K562 treated with DMSO at 1 percent for 24 hours (cell line): ENCODE results near the gene KDM1B. TPM values are rescaled to one million over a fixed set of nuclear protein-coding genes. Genes with fewer than 3 reads are reported as not detected.

Experiments
- total RNA-seq: library from RNA; unstranded; fragments of 300-600 nt; gene quantifications from 2 replicates; pipeline ENCODE4 v1.2.3, GENCODE V29; 2022; ENCODE audit warnings: low read depth; ENCODE audit not compliant: insufficient read depth

The KDM1B gene
- total RNA-seq: 31.0 and 38.2 TPM in 2 replicates

GRCh38 chr6:18155150-18155863 is at the start of gene KDM1B:
KDM1B (plus strand) TSS chr6:18155422; CDS start chr6:18159896, 4,474 bp downstream.

GRCh38 chr6:18122128-18123093 is 32.8 kb upstream of the KDM1B start, which contains the start of gene NHLRC1:
NHLRC1 (minus strand) TSS chr6:18122677; CDS start chr6:18122606, 71 bp downstream.

GRCh38 chr6:18154507-18155149 is 594 bp upstream of the KDM1B start, which contains the start of gene TPMT:
TPMT (minus strand) TSS chr6:18155077; CDS start chr6:18149127, 5,950 bp downstream.

GRCh38 chr6:18264219-18264922 is 109.1 kb downstream of the KDM1B start, which contains the start of gene DEK:
DEK (minus strand) TSS chr6:18264530; CDS start chr6:18263987, 543 bp downstream.

Other genes with a start within 250 kb of the KDM1B start
- 25.2 and 25.7 TPM in 2 replicates for gene KIF13A, start 167.8 kb upstream of the KDM1B start, total RNA-seq
- not detected in 2 replicates for gene NHLRC1, start 32.7 kb upstream of the KDM1B start, total RNA-seq
- 16.7 and 20.5 TPM in 2 replicates for gene TPMT, start 345 bp upstream of the KDM1B start, total RNA-seq
- gene DEK, start 109.1 kb downstream of the KDM1B start, total RNA-seq: 71.9 and 88.4 TPM in 2 replicates
- gene RNF144B, start 231.9 kb downstream of the KDM1B start, total RNA-seq: 0.08 and 0.19 TPM in 2 replicates